K562 (cell line): ENCODE data around the gene SCP2. TPM values are rescaled to one million over a fixed set of nuclear protein-coding genes. Genes with fewer than 3 reads are reported as not detected.

Source experiments
- ATAC-seq: fragments of 200-7000 bp; cut with Tn5 transposase; 3 replicates; pipeline ENCODE4 v1.9.1; 2020; ENCODE audit warnings: moderate library complexity
- BruUV-seq: library from RNA; stranded (reverse); fragments of 400-500 nt; replicated peaks from 2 replicates; lab custom pipeline; 2021; lab: Mats Ljungman, UMichigan
- CTCF ChIA-PET: fragments of 300-600 bp; formaldehyde crosslinking; extraction: SDS; loops from one replicate; lab custom pipeline; 2021; ENCODE audit warnings: low intra/inter-chr PET ratio; lab: Yijun Ruan, JAX
- POLR2A ChIA-PET: fragments of 300-600, 350-650 bp; sonication (Branson Sonifier 250); formaldehyde crosslinking; extraction: SDS; loops from one replicate; lab custom pipeline; 2021; ENCODE audit warnings: antibody characterized with exemption, inconsistent platforms; lab: Yijun Ruan, JAX
- DNase-seq, 4 experiments: peaks; one replicate each; pipeline versions ENCODE4 v3.0.0 to v3.0.0-alpha.2; 2011 to 2018; ENCODE audit warnings: low spot score in 3 of 4, mixed read lengths in 3 of 4; ENCODE audit errors: extremely low read depth in 1 of 4
- FAIRE-seq: peaks from 2 replicates; lab custom pipeline; 2011; peaks lifted over from hg19 to GRCh38; lab: Jason Lieb, UNC
- H2AFZ ChIP-seq: 2 replicates; pipeline ENCODE4 v1.6.0; 2011; ENCODE audit warnings: low read depth, low read length, control low read depth, inconsistent platforms
- H3K27ac ChIP-seq: fragments of 200-600 bp; 3 replicates; pipeline ENCODE4 v1.8.0; 2011; ENCODE audit warnings: low read depth, mild to moderate bottlenecking, control low read depth, inconsistent platforms, low read length, moderate library complexity, mixed read lengths; ENCODE audit errors: extremely low read depth
- H3K27me3 ChIP-seq, 2 experiments: fragments of 300-600 bp in 1 of 2; 2 replicates in 1 of 2; 3 replicates in 1 of 2; pipeline versions ENCODE4 v1.6.0 to v1.8.0; 2011; ENCODE audit warnings: inconsistent platforms in 2 of 2, low read length in 2 of 2, mild to moderate bottlenecking in 1 of 2, mixed read lengths in 1 of 2, moderate library complexity in 1 of 2; ENCODE audit not compliant: control insufficient read depth in 2 of 2, insufficient read depth in 2 of 2
- H3K36me3 ChIP-seq: fragments of 300-600 bp; 3 replicates; pipeline ENCODE4 v1.8.0; 2011; ENCODE audit warnings: mild to moderate bottlenecking, low read length, inconsistent platforms; ENCODE audit not compliant: control insufficient read depth, insufficient read depth
- H3K4me1 ChIP-seq, 2 experiments: fragments of 200-600 bp in 1 of 2; replicated peaks in 1 of 2; 2 replicates in 1 of 2; 3 replicates in 1 of 2; pipeline versions ENCODE4 v1.5.1 to v1.8.0; 2011; ENCODE audit warnings: inconsistent platforms in 2 of 2, low read length in 2 of 2, mild to moderate bottlenecking in 1 of 2, mixed read lengths in 1 of 2, moderate library complexity in 1 of 2; ENCODE audit not compliant: control insufficient read depth in 2 of 2, insufficient read depth in 2 of 2
- H3K4me2 ChIP-seq: 2 replicates; pipeline ENCODE4 v1.6.1; 2011; ENCODE audit warnings: low read length, control low read depth, inconsistent platforms, mixed read lengths; ENCODE audit not compliant: insufficient read depth
- H3K4me3 ChIP-seq: fragments of 200-600 bp; sonication (generic), shearing (Covaris generic); 2 replicates; pipeline ENCODE4 v1.5.1; 2016; ENCODE audit warnings: control low read depth, inconsistent platforms
- H3K79me2 ChIP-seq: fragments of 200-600 bp; 3 replicates; pipeline ENCODE4 v1.8.0; 2011; ENCODE audit warnings: low read length, inconsistent platforms; ENCODE audit not compliant: control insufficient read depth, insufficient read depth
- H3K9ac ChIP-seq, 2 experiments: 2 replicates each; pipeline versions ENCODE4 v1.6.0 to v1.6.1; 2011; ENCODE audit warnings: low read depth in 2 of 2, low read length in 2 of 2, control low read depth in 1 of 2, inconsistent platforms in 1 of 2, mild to moderate bottlenecking in 1 of 2, mixed read lengths in 1 of 2; ENCODE audit not compliant: insufficient read depth in 1 of 2
- H3K9me1 ChIP-seq: one replicate; pipeline ENCODE4 v1.6.0; 2011; ENCODE audit warnings: inconsistent platforms, mild to moderate bottlenecking, low read length, moderate library complexity; ENCODE audit not compliant: control insufficient read depth, insufficient read depth
- H3K9me3 ChIP-seq: replicated peaks from 2 replicates; pipeline ENCODE4 v1.5.1; 2011; ENCODE audit warnings: low read depth, low read length, inconsistent platforms; ENCODE audit not compliant: control insufficient read depth, insufficient read depth
- H4K20me1 ChIP-seq: replicated peaks from 2 replicates; pipeline ENCODE4 v1.6.1; 2011; ENCODE audit warnings: low read length, inconsistent platforms, mixed read lengths; ENCODE audit not compliant: control insufficient read depth, insufficient read depth
- CCNT2 ChIP-seq: IDR thresholded peaks from 2 replicates; pipeline ENCODE4 v1.6.1; 2011; ENCODE audit warnings: borderline replicate concordance, low read depth, mild to moderate bottlenecking, moderate library complexity, mixed read lengths, low read length; ENCODE audit not compliant: insufficient read length; ENCODE audit errors: extremely low read depth
- CHD1 ChIP-seq: fragments of 200-600 bp; sonication (generic); IDR thresholded peaks from one replicate; pipeline ENCODE4 v1.6.1; 2012; ENCODE audit warnings: mild to moderate bottlenecking, moderate library complexity, low read length, inconsistent platforms
- EHMT2 ChIP-seq: fragments of 450-650 bp; IDR thresholded peaks from 2 replicates; pipeline ENCODE4 v1.6.1; 2018; ENCODE audit warnings: antibody characterized with exemption
- GMEB1 ChIP-seq: fragments of 250-450 bp; sonication (Bioruptor Pico); IDR thresholded peaks from 2 replicates; pipeline ENCODE4 v1.4.0; 2020; ENCODE audit warnings: mild to moderate bottlenecking
- HNRNPL ChIP-seq: fragments of 200-400 bp; formaldehyde crosslinking; IDR thresholded peaks from 2 replicates; pipeline ENCODE4 v1.6.1; 2017; ENCODE audit warnings: low read depth, mild to moderate bottlenecking, low read length
- KDM4B ChIP-seq, 2 experiments: fragments of 450-650 bp in 1 of 2; sonication (generic) in 1 of 2; IDR thresholded peaks; 2 replicates each; pipeline ENCODE4 v1.6.1; 2016 to 2017; ENCODE audit warnings: borderline replicate concordance in 2 of 2, antibody characterized with exemption in 1 of 2, low read depth in 1 of 2, mild to moderate bottlenecking in 1 of 2
- SIN3B ChIP-seq: fragments of 450-650 bp; IDR thresholded peaks from 2 replicates; pipeline ENCODE4 v1.6.1; 2017; ENCODE audit warnings: low read depth, mild to moderate bottlenecking, moderate library complexity
- TAF1 ChIP-seq: IDR thresholded peaks from 2 replicates; pipeline ENCODE4 v1.6.1; 2011; ENCODE audit warnings: mild to moderate bottlenecking, low read length, moderate library complexity; ENCODE audit not compliant: insufficient read depth, control insufficient read depth, severe bottlenecking; ENCODE audit errors: extremely low read depth
- XRCC4 ChIP-seq: IDR thresholded peaks from one replicate; pipeline ENCODE4 v1.6.1; 2011; ENCODE audit not compliant: insufficient read depth, insufficient read length; ENCODE audit errors: extremely low read depth
- ZFP30 ChIP-seq: fragments of 250-450 bp; sonication (Bioruptor Pico); IDR thresholded peaks from 2 replicates; pipeline ENCODE4 v1.8.0; 2022; ENCODE audit warnings: moderate library complexity, mild to moderate bottlenecking, inconsistent platforms, borderline replicate concordance
- ZNF512 ChIP-seq: IDR thresholded peaks from 2 replicates; pipeline ENCODE4 v1.6.1; 2016; ENCODE audit warnings: missing genetic modification characterization, missing compliant biosample characterization
- ZNF57 ChIP-seq: fragments of 450-650 bp; formaldehyde crosslinking; IDR thresholded peaks from 2 replicates; pipeline ENCODE4 v1.4.0; 2020; ENCODE audit warnings: mild to moderate bottlenecking, moderate library complexity
- ZNF586 ChIP-seq: fragments of 450-650 bp; formaldehyde crosslinking; conservative IDR thresholded peaks from 2 replicates; pipeline ENCODE4 v1.4.0; 2020; ENCODE audit warnings: mild to moderate bottlenecking, moderate library complexity
- WGBS: fragments of 100-300 bp; shearing (Covaris generic); methylation state at CpG from one replicate; pipeline ENCODE4 v1.1.6; 2016; ENCODE audit warnings: low coverage, mixed read lengths; ENCODE audit not compliant: insufficient coverage; ENCODE audit errors: missing lambda C conversion rate; 5-methylcytosine and 5-hydroxymethylcytosine counted together
- in situ Hi-C: fragments of 300-500 bp; cut with MboI; formaldehyde crosslinking; loops from 4 replicates; pipeline ENCODE4 v1.15.0; 2018; ENCODE audit warnings: inconsistent platforms, mixed read lengths
- intact Hi-C: fragments of 100-400 bp; cut with micrococcal nuclease; formaldehyde crosslinking; loops from 2 replicates; pipeline ENCODE4 v1.14.2; 2022
- polyA plus RNA-seq, 8 experiments: library from polyadenylated mRNA; depleted of rRNA in 4 of 8; stranded (reverse) in 5 of 8; unstranded in 3 of 8; fragments of >200 nt; fragmentation: Nextera tagmentation in 2 of 8; fragmentation: Illumina TruSeq in 1 of 8; extraction: Ambion mirVana in 2 of 8; extraction: Trizol in 1 of 8; gene quantifications; 2 replicates each; pipeline versions ENCODE4 v1.2.1 to v1.2.3, GENCODE V29; 2011 to 2014; ENCODE audit warnings: inconsistent platforms in 1 of 8, missing spikeins in 1 of 8
- total RNA-seq, 7 experiments: library from RNA; depleted of rRNA in 6 of 7; stranded (reverse); fragments of >200 nt in 6 of 7; fragmentation: Illumina TruSeq in 2 of 7; extraction: Trizol in 2 of 7; gene quantifications; 2 replicates each; pipeline versions ENCODE4 v1.2.1 to v1.2.3, GENCODE V29; 2011 to 2021; ENCODE audit warnings: low replicate concordance in 1 of 7
- TF ChIP-seq, protein P1 (sequence below): sonication (generic); formaldehyde crosslinking; IDR thresholded peaks from 2 replicates; pipeline ENCODE4 v1.8.0; 2022; ENCODE audit warnings: missing genetic modification reagents, mild to moderate bottlenecking, borderline replicate concordance

Gene SCP2
- total and polyA plus RNA-seq, 9 of the 15 experiments (the other 6 are each of a cell fraction or from before 2014, with no cell fraction given): 63.8 to 258 (median 106) TPM

- TF ChIP-seq CCNT2 (no peak), SIN3B (no peak), TAF1 (no peak), EHMT2 (no peak)
Measured at GRCh38 chr1:53066488-53066887, 139.4 kb downstream of the SCP2 start (continued).

GRCh38 chr1:53066891-53067738 is 140.0 kb downstream of the SCP2 start:
- FAIRE-seq (no peak), ATAC-seq (no peak)
- POLR2A ChIA-PET: interaction anchor here (1.1 kb wide), 1 partner anchor 41 kb away, joined by 8 read pairs; no protein-coding TSS in a partner anchor
- TF ChIP-seq XRCC4 (no peak), KDM4B (IDR thresholded peaks at IDR 0.05; ENCODE audit: borderline replicate concordance in 2 of 2, low read depth in 1 of 2) (no peak), ZNF512 (tag) (no peak), ZNF586 (CRISPR knock-in tag) (no peak), ZNF57 (CRISPR knock-in tag) (no peak), GMEB1 (CRISPR knock-in tag) (no peak), HNRNPL (no peak), ZFP30 (CRISPR knock-in tag) (no peak), CHD1 (no peak)
- TF ChIP-seq, protein P1, sequence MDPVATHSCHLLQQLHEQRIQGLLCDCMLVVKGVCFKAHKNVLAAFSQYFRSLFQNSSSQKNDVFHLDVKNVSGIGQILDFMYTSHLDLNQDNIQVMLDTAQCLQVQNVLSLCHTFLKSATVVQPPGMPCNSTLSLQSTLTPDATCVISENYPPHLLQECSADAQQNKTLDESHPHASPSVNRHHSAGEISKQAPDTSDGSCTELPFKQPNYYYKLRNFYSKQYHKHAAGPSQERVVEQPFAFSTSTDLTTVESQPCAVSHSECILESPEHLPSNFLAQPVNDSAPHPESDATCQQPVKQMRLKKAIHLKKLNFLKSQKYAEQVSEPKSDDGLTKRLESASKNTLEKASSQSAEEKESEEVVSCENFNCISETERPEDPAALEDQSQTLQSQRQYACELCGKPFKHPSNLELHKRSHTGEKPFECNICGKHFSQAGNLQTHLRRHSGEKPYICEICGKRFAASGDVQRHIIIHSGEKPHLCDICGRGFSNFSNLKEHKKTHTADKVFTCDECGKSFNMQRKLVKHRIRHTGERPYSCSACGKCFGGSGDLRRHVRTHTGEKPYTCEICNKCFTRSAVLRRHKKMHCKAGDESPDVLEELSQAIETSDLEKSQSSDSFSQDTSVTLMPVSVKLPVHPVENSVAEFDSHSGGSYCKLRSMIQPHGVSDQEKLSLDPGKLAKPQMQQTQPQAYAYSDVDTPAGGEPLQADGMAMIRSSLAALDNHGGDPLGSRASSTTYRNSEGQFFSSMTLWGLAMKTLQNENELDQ (CRISPR knock-in tag): no peak

More at GRCh38 chr1:53066891-53067738, 140.0 kb downstream of the SCP2 start:
- BruUV-seq: no TSS peak
- no peaks in the 10 kb centered on the region for H3K79me2 ChIP-seq
- intact Hi-C loops: loop anchor here (10.0 kb wide), 1 partner anchor 162 kb away; no protein-coding TSS in a partner anchor
- H3K36me3 ChIP-seq: no peaks in the 10 kb centered on the region
- H3K4me3 ChIP-seq: no peak overlapping the region
- H3K9me3 ChIP-seq: no peaks in the 10 kb centered on the region
- in situ Hi-C loops: no loop called here
- no peak overlapping the region for H3K9ac ChIP-seq
- H3K9me1 ChIP-seq: no peaks in the 10 kb centered on the region
- no peak for DNase-seq
- H4K20me1 ChIP-seq: no peaks in the 10 kb centered on the region
- no peak overlapping the region for H3K4me2 ChIP-seq
- no peak overlapping the region for H3K27ac ChIP-seq
- H3K27me3 ChIP-seq: peaks cover 19 to 60% of the 10 kb centered on the region in 2 experiments
- 21% methylated on average over 13 of the region's 13 CpGs for WGBS
- CTCF ChIA-PET: no interaction called here
- no peak overlapping the region for H2AFZ ChIP-seq
- H3K4me1 ChIP-seq: peaks cover 0 to 29% of the 10 kb centered on the region in 2 experiments; a peak in 2 of 5 replicates
